ENCODE results near the gene PCCA. TPM values are rescaled to one million over a fixed set of nuclear protein-coding genes. Genes with fewer than 3 reads are reported as not detected.

Gene PCCA
- total and polyA plus RNA-seq, 2 donors (not counting 1 experiment from before 2014, with no cell fraction given): 4.8 to 17.4 TPM

- CTCF ChIA-PET: no interaction called here
- intact Hi-C loops (cut with micrococcal nuclease): no loop called here
- DNase-seq (no peak), ATAC-seq (ENCODE audit: low read depth) (no peak)
- POLR2A ChIA-PET: no interaction called here
- Histone ChIP-seq H3K36me3 (replicated peaks in 1 of 2; ENCODE audit: control extremely low read depth in 1 of 2, control insufficient read depth in 1 of 2, extremely low read depth in 1 of 2, insufficient read depth in 2 of 2, low read length in 1 of 2) (no peaks in the 10 kb centered on the region), H3K4me1 (ENCODE audit: control insufficient read depth in 2 of 2, insufficient read depth in 2 of 2, low read length in 2 of 2) (peaks cover 3 to 6% of the 10 kb centered on the region in 2 donors), H3K9me3 (ENCODE audit: control extremely low read depth in 1 of 3, control insufficient read depth in 2 of 3, insufficient read depth in 1 of 3, low read length in 2 of 3) (no peaks in the 10 kb centered on the region), H3K27me3 (replicated peaks in 1 of 4; ENCODE audit: control extremely low read depth in 1 of 4, control insufficient read depth in 3 of 4, insufficient read depth in 4 of 4, low read length in 3 of 4) (no peaks in the 10 kb centered on the region), H3K4me2 (replicated peaks; ENCODE audit: low read depth, low read length, poor library complexity, severe bottlenecking) (no peak overlapping the region), H4K20me1 (ENCODE audit: control insufficient read depth, insufficient read depth, low read length, poor library complexity, severe bottlenecking) (no peaks in the 10 kb centered on the region), H3K4me3 (ENCODE audit: control extremely low read depth in 1 of 5, extremely low read depth in 1 of 5, insufficient read depth in 1 of 5, low read depth in 2 of 5, low read length in 4 of 5) (no peak overlapping the region), H3K79me2 (ENCODE audit: control insufficient read depth, insufficient read depth, low read length) (no peaks in the 10 kb centered on the region), H2AFZ (ENCODE audit: insufficient read depth, low read depth, low read length, poor library complexity, severe bottlenecking) (no peak overlapping the region), H3K27ac (ENCODE audit: low read length in 2 of 2) (no peak overlapping the region), H3K9ac (ENCODE audit: low read length) (no peak overlapping the region)
- no peak overlapping the region for H3K4me3 Mint-ChIP-seq
- peaks cover 7% of the 10 kb centered on the region for H3K4me1 Mint-ChIP-seq
- no peaks in the 10 kb centered on the region for H3K9me3 Mint-ChIP-seq (ENCODE audit: insufficient read depth)
- WGBS (ENCODE audit: insufficient coverage): 91% methylated on average over 21 of the region's 22 CpGs
- no peaks in the 10 kb centered on the region for H3K27me3 Mint-ChIP-seq
- H3K27ac Mint-ChIP-seq: no peak overlapping the region
- TF ChIP-seq, protein P1, sequence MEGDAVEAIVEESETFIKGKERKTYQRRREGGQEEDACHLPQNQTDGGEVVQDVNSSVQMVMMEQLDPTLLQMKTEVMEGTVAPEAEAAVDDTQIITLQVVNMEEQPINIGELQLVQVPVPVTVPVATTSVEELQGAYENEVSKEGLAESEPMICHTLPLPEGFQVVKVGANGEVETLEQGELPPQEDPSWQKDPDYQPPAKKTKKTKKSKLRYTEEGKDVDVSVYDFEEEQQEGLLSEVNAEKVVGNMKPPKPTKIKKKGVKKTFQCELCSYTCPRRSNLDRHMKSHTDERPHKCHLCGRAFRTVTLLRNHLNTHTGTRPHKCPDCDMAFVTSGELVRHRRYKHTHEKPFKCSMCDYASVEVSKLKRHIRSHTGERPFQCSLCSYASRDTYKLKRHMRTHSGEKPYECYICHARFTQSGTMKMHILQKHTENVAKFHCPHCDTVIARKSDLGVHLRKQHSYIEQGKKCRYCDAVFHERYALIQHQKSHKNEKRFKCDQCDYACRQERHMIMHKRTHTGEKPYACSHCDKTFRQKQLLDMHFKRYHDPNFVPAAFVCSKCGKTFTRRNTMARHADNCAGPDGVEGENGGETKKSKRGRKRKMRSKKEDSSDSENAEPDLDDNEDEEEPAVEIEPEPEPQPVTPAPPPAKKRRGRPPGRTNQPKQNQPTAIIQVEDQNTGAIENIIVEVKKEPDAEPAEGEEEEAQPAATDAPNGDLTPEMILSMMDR (IDR thresholded peaks at IDR 0.05): no peak
- TF ChIP-seq EZH2 (IDR thresholded peaks at IDR 0.05; ENCODE audit: borderline replicate concordance, insufficient read depth, low read depth, low read length, poor library complexity, severe bottlenecking): no peak
These were observed 456.2 kb downstream of the PCCA start for GRCh38 chr13:100544866-100545683.

DNA sequence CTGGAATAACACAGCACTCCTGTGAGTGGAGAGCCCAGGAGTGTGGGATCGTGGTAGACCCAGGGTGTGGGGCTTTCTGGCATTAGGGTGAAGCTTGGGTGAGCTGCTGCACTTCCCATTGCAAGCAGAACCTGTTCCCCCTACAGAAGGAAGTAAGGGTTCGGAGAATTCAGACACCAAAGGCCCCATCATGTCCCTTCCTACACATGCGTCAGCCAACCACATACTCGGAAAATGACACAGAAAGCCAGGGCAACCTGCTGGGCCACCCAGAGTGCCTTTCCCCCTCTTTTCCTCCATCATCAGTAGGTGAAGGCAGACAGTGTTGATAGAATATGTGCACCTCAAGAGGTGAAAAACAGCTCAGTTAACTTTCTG lies 456.8 kb downstream of the PCCA start:
- Mint-ChIP-seq H3K4me1 (peaks cover 7% of the 10 kb centered on the region), H3K9me3 (ENCODE audit: insufficient read depth) (no peaks in the 10 kb centered on the region), H3K27ac (no peak overlapping the region), H3K27me3 (no peaks in the 10 kb centered on the region), H3K4me3 (no peak overlapping the region)
- no peak for ATAC-seq (ENCODE audit: low read depth)
- intact Hi-C loops (cut with micrococcal nuclease): no loop called here
- Histone ChIP-seq H3K4me3 (ENCODE audit: control extremely low read depth in 1 of 5, extremely low read depth in 1 of 5, insufficient read depth in 1 of 5, low read depth in 2 of 5, low read length in 4 of 5) (no peak overlapping the region), H3K9me3 (ENCODE audit: control extremely low read depth in 1 of 3, control insufficient read depth in 2 of 3, insufficient read depth in 1 of 3, low read length in 2 of 3) (no peaks in the 10 kb centered on the region), H3K27me3 (replicated peaks in 1 of 4; ENCODE audit: control extremely low read depth in 1 of 4, control insufficient read depth in 3 of 4, insufficient read depth in 4 of 4, low read length in 3 of 4) (no peaks in the 10 kb centered on the region), H3K27ac (ENCODE audit: low read length in 2 of 2) (no peak overlapping the region), H3K36me3 (replicated peaks in 1 of 2; ENCODE audit: control extremely low read depth in 1 of 2, control insufficient read depth in 1 of 2, extremely low read depth in 1 of 2, insufficient read depth in 2 of 2, low read length in 1 of 2) (no peaks in the 10 kb centered on the region), H4K20me1 (ENCODE audit: control insufficient read depth, insufficient read depth, low read length, poor library complexity, severe bottlenecking) (no peaks in the 10 kb centered on the region), H3K79me2 (ENCODE audit: control insufficient read depth, insufficient read depth, low read length) (no peaks in the 10 kb centered on the region), H3K4me2 (replicated peaks; ENCODE audit: low read depth, low read length, poor library complexity, severe bottlenecking) (no peak overlapping the region), H3K9ac (ENCODE audit: low read length) (no peak overlapping the region), H3K4me1 (ENCODE audit: control insufficient read depth in 2 of 2, insufficient read depth in 2 of 2, low read length in 2 of 2) (peaks cover 3 to 6% of the 10 kb centered on the region in 2 donors), H2AFZ (ENCODE audit: insufficient read depth, low read depth, low read length, poor library complexity, severe bottlenecking) (no peak overlapping the region)
- 100% methylated on average over 1 of the region's 4 CpGs for WGBS (ENCODE audit: insufficient coverage)
- POLR2A ChIA-PET: no interaction called here
- no peak for DNase-seq
- TF ChIP-seq, protein P1 (IDR thresholded peaks at IDR 0.05): no peak
- TF ChIP-seq EZH2 (IDR thresholded peaks at IDR 0.05; ENCODE audit: borderline replicate concordance, insufficient read depth, low read depth, low read length, poor library complexity, severe bottlenecking): no peak
- CTCF ChIA-PET: no interaction called here
